Progenitor cell of endocrine pancreas (in vitro differentiated cells): Measurements from ENCODE around the gene ZFPM1. TPM values are rescaled to one million over a fixed set of nuclear protein-coding genes. Genes with fewer than 3 reads are reported as not detected.

ENCODE experiments used
- DNase-seq: peaks from one replicate; pipeline ENCODE4 v3.0.0; 2021; ENCODE audit warnings: low spot score; ENCODE audit not compliant: unreplicated experiment
- H3K27ac Mint-ChIP-seq: 2 replicates; pipeline ENCODE4 v1.8.0; 2021; ENCODE audit warnings: mild to moderate bottlenecking, moderate library complexity, mixed read lengths
- H3K27me3 Mint-ChIP-seq: 2 replicates; pipeline ENCODE4 v1.8.0; 2021; ENCODE audit warnings: mixed read lengths
- H3K36me3 Mint-ChIP-seq: 2 replicates; pipeline ENCODE4 v1.8.0; 2022; ENCODE audit warnings: mixed read lengths; ENCODE audit not compliant: insufficient read depth
- H3K4me1 Mint-ChIP-seq: 2 replicates; pipeline ENCODE4 v1.8.0; 2021; ENCODE audit warnings: low read depth, mixed read lengths
- H3K4me3 Mint-ChIP-seq: 2 replicates; pipeline ENCODE4 v1.8.0; 2021; ENCODE audit warnings: low read depth, mild to moderate bottlenecking, moderate library complexity, mixed read lengths
- H3K9me3 Mint-ChIP-seq: 2 replicates; pipeline ENCODE4 v1.8.0; 2021; ENCODE audit warnings: low read depth, mixed read lengths
- total RNA-seq: library from RNA; stranded (reverse); gene quantifications from 2 replicates; pipeline ENCODE4 v1.2.1, GENCODE V29; 2021
- TF ChIP-seq, protein P1 (sequence below): fragments of 200-600 bp; sonication (generic); IDR thresholded peaks from one replicate; pipeline ENCODE4 v1.5.0; 2021; ENCODE audit warnings: antibody characterized with exemption, mild to moderate bottlenecking; ENCODE audit not compliant: unreplicated experiment

The ZFPM1 gene
- total RNA-seq, 1 donor from 2014 or later: 90.6 TPM

DNA sequence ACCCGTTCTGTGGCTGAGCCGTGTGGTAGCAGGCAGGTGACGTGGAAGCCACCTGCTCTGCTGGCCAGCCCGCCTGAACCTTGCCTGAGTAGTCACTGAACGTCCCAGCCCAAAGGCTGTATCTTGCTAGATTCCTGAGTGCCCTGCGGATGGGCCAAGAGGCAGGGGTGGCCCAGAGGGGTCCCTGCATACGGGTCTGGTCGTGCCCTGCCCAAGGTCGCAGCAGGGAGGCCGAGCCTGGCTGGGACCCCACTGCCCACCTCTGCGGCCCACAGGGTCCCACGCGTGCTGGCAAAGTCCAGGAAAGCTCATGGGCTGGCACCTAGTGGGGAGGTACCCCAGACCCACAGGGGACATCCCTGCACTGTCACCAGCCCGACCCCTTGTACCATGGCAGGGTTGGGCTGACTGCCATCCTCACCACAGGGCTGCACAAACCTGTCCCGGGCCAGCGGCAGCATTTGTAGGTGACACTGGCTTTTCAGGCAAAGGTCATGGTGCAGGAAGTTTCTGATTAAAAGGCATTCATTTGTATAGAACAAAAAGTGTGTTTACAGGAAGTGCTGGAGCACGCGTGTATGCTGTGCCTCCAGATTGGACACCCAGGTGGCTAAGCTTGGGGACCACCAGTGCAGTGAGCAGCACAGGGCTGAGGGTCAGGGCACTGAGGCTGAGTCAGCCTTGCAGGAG lies 72.0 kb downstream of the ZFPM1 start:
- Mint-ChIP-seq H3K4me1 (peaks cover 23% of the 10 kb centered on the region), H3K9me3 (no peaks in the 10 kb centered on the region), H3K36me3 (peaks cover 19% of the 10 kb centered on the region), H3K4me3 (no peak overlapping the region), H3K27ac (peak overlapping the region; percentile 67), H3K27me3 (no peaks in the 10 kb centered on the region)
- no peak for DNase-seq
- TF ChIP-seq, protein P1, sequence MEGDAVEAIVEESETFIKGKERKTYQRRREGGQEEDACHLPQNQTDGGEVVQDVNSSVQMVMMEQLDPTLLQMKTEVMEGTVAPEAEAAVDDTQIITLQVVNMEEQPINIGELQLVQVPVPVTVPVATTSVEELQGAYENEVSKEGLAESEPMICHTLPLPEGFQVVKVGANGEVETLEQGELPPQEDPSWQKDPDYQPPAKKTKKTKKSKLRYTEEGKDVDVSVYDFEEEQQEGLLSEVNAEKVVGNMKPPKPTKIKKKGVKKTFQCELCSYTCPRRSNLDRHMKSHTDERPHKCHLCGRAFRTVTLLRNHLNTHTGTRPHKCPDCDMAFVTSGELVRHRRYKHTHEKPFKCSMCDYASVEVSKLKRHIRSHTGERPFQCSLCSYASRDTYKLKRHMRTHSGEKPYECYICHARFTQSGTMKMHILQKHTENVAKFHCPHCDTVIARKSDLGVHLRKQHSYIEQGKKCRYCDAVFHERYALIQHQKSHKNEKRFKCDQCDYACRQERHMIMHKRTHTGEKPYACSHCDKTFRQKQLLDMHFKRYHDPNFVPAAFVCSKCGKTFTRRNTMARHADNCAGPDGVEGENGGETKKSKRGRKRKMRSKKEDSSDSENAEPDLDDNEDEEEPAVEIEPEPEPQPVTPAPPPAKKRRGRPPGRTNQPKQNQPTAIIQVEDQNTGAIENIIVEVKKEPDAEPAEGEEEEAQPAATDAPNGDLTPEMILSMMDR: no peak

DNA sequence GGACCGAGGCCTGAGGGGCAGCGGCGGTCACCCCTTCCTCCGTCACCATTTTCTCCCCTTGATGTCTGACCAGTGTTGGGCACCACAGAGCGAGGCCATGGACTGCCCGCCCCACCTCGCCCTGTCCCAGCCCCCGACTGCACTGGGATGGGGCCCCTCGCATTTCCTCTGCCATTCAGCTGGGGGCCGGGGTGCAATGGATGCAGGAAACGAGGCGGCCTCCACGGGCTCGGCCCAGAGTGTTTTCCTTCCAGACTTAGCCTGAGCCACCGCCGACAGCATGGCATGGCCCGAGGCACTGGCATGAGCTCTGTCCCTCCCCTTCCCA lies 72.5 kb downstream of the ZFPM1 start:
- H3K9me3 Mint-ChIP-seq: no peaks in the 10 kb centered on the region
- no peak overlapping the region for H3K4me3 Mint-ChIP-seq
- peaks cover 22% of the 10 kb centered on the region for H3K36me3 Mint-ChIP-seq
- H3K4me1 Mint-ChIP-seq: peaks cover 27% of the 10 kb centered on the region
- TF ChIP-seq, protein P1: no peak
- peak overlapping the region; percentile 67 for H3K27ac Mint-ChIP-seq
- no peak for DNase-seq
- H3K27me3 Mint-ChIP-seq: no peaks in the 10 kb centered on the region

DNA sequence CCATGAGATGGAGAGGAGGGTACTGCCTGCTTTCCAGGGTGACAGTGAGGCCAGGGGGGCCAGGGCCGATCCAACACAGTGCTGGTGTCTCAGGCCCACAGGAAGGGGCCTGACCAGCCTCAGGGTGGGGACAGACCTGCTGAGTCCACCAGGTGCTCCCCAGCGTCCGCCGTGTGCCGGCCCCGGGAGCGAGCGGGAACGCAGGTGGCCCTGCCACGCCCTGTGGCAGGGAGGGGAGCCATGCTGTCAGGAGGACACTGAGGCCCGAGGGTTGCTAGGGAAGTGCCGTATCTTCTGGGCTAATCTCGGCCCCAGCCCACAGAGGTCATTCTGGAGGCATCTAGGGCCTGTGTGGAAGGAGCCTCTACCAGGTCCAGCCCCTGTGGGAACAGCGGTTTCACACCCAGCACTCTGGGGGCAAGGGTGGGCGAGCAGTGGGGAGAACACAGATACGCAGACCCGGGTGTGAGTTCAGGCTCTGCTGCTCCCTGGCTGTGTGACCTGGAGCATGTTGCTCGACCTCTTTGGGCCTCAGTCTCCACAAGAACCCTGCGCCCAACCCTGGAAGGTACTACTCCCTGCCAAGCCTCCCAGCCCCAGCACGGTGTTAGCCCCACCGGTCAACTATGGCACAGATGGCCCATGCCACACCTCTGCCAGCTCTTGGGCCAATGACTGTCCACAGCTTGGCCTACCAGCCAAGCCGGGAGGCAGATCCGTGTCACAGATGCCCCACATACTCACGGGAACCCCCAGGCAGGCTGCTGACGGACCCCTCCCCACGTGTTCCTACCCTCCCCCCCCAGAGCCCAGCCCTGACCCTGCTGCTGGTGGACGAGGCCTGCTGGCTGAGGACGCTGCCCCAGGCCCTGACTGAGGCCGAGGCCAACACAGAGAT lies 73.2 kb downstream of the ZFPM1 start:
- H3K27ac Mint-ChIP-seq: no peak overlapping the region
- H3K9me3 Mint-ChIP-seq: no peaks in the 10 kb centered on the region
- no peak for DNase-seq
- peaks cover 28% of the 10 kb centered on the region for H3K4me1 Mint-ChIP-seq
- no peak overlapping the region for H3K4me3 Mint-ChIP-seq
- H3K27me3 Mint-ChIP-seq: no peaks in the 10 kb centered on the region
- peaks cover 22% of the 10 kb centered on the region for H3K36me3 Mint-ChIP-seq
- TF ChIP-seq, protein P1: no peak

DNA sequence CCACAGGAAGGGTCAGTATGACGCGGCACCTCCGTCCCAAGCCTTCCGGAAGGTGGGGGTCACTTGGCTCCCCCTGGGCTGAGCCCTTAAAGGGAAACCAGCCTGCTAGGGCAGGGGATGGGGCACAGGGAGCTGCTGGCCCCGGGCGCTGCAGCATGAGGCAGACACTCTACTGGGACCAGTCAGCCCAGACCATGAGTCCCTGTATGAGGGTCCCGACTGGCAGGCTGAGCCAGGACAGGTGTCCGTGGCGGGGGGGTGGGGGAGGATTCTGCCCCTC lies 73.8 kb downstream of the ZFPM1 start:
- DNase-seq: no peak
- Mint-ChIP-seq H3K27me3 (no peaks in the 10 kb centered on the region), H3K36me3 (peaks cover 25% of the 10 kb centered on the region), H3K4me3 (no peak overlapping the region), H3K27ac (no peak overlapping the region), H3K9me3 (no peaks in the 10 kb centered on the region), H3K4me1 (peaks cover 28% of the 10 kb centered on the region)
- TF ChIP-seq, protein P1: no peak

DNA sequence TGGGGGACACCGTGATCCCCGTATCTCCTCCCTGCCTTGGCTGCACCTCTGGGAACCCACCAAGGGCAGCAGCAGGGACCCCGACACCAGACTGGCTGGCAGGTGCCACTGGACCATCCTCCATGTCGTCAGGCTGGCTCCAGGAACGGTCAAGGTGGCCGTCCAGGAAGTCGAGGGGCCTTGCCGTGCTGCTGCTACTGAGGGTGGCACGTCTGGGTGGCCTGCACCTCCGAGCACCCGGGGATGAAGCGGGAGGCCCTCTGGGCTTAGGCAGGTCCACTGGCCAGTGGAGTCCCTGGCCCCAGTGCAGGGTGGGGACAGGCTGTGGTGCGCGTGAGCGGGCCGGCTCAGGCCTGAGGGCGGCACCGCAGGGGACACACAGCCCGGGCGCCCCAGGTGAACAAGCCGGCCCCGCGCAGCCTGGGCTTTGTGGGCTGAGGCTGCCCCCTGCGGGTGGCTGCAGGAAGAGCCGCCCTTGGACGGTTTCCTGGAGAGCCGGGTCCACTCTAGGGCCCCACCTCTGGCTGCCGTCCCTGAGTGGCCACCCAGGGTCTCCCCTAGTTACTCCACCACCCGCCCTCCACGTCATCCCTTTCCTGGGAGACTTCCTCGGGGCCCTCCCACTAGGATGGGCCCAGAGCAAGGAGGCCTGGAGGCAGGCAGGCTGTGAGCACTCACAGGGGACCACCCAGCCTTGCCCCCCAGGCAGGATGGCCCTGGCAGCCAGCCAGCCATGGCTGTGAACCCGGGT lies 74.3 kb downstream of the ZFPM1 start:
- Mint-ChIP-seq H3K36me3 (peaks cover 24% of the 10 kb centered on the region), H3K4me3 (no peak overlapping the region), H3K9me3 (no peaks in the 10 kb centered on the region), H3K4me1 (peaks cover 25% of the 10 kb centered on the region), H3K27ac (no peak overlapping the region), H3K27me3 (no peaks in the 10 kb centered on the region)
- TF ChIP-seq, protein P1: peak; percentile 91
- DNase-seq: peak; percentile 82
